ENCODE measurements around the gene YBX1. TPM values are rescaled to one million over a fixed set of nuclear protein-coding genes. Genes with fewer than 3 reads are reported as not detected.

Gene YBX1
- total RNA-seq, 6 experiments from 2014 or later, result 144 to 325 (median 207) TPM

- Histone ChIP-seq H3K4me3 (no peak overlapping the region), H3K9me3 (no peaks in the 10 kb centered on the region), H3K27ac (no peak overlapping the region), H3K36me3 (no peaks in the 10 kb centered on the region), H3K27me3 (no peaks in the 10 kb centered on the region), H3K4me1 (no peaks in the 10 kb centered on the region)
- TF ChIP-seq CTCF (IDR thresholded peaks at IDR 0.05) (peak in 1 of 4 donors; percentile 11), POLR2A (IDR thresholded peaks at IDR 0.05) (no peak)
- ATAC-seq (peak in 1 of 4 donors; percentile 43), DNase-seq (no peak)
- 69% methylated on average over 4 of the region's 4 CpGs for WGBS (ENCODE audit: insufficient coverage, low coverage, low lambda C conversion rate, missing lambda C conversion rate)
- intact Hi-C loops (cut with DNase I), result no loop called here
Measured at GRCh38 chr1:42730988-42731387, 48.8 kb downstream of the YBX1 start.

- 56% methylated on average over 3 of the region's 3 CpGs for WGBS (ENCODE audit: insufficient coverage, low coverage, low lambda C conversion rate, missing lambda C conversion rate)
- intact Hi-C loops (cut with DNase I), result no loop called here
- no peaks in the 10 kb centered on the region for H3K4me1 ChIP-seq
- TF ChIP-seq CTCF (IDR thresholded peaks at IDR 0.05), result no peak
- no peak for TF ChIP-seq POLR2A (IDR thresholded peaks at IDR 0.05)
- no peaks in the 10 kb centered on the region for H3K27me3 ChIP-seq
- ATAC-seq, result no peak
- H3K27ac ChIP-seq, result no peak overlapping the region
- H3K4me3 ChIP-seq, result no peak overlapping the region
- no peaks in the 10 kb centered on the region for H3K9me3 ChIP-seq
- no peak for DNase-seq
- H3K36me3 ChIP-seq, result no peaks in the 10 kb centered on the region
Measured at GRCh38 chr1:42731585-42731984, 49.4 kb downstream of the YBX1 start.

DNA sequence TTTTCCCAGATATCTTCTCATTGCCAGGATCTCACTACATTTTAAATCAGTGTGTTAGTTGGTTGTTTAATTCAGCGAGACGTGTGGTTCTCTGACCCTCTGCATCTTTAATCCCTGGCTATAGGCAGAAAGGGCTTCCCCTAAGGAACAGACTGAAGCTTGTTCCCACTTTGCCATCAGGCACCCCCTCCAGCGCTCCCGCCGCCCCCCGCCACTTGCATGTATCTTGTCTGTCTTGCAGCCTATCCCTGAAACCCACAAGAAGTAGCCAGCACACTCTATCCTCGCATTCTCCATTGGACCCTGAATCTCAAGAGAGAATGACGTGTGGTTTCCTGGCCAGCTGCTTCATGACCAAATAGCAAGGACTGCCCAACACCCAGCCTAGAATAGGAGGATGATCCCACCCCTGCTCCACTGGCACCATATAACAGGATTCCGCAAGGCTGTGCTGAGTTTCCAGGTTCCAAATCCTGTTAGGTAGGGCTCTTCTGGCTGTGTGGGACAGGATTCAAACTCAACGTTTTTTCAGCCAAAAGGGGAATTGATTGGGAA, 50.0 kb downstream of the YBX1 start:
- H3K36me3 ChIP-seq, result no peaks in the 10 kb centered on the region
- ATAC-seq (no peak), DNase-seq (peak in 1 of 3 donors; percentile 16)
- intact Hi-C loops (cut with DNase I), result no loop called here
- no peaks in the 10 kb centered on the region for H3K9me3 ChIP-seq
- H3K4me1 ChIP-seq, result peaks cover 0 to 3% (median 0%) of the 10 kb centered on the region in 4 donors
- no peak overlapping the region for H3K4me3 ChIP-seq
- WGBS (ENCODE audit: insufficient coverage, low coverage, low lambda C conversion rate, missing lambda C conversion rate), result 75% methylated on average over 10 of the region's 10 CpGs
- no peaks in the 10 kb centered on the region for H3K27me3 ChIP-seq
- no peak overlapping the region for H3K27ac ChIP-seq
- no peak for TF ChIP-seq CTCF (IDR thresholded peaks at IDR 0.05)
- no peak for TF ChIP-seq POLR2A (IDR thresholded peaks at IDR 0.05)

DNA sequence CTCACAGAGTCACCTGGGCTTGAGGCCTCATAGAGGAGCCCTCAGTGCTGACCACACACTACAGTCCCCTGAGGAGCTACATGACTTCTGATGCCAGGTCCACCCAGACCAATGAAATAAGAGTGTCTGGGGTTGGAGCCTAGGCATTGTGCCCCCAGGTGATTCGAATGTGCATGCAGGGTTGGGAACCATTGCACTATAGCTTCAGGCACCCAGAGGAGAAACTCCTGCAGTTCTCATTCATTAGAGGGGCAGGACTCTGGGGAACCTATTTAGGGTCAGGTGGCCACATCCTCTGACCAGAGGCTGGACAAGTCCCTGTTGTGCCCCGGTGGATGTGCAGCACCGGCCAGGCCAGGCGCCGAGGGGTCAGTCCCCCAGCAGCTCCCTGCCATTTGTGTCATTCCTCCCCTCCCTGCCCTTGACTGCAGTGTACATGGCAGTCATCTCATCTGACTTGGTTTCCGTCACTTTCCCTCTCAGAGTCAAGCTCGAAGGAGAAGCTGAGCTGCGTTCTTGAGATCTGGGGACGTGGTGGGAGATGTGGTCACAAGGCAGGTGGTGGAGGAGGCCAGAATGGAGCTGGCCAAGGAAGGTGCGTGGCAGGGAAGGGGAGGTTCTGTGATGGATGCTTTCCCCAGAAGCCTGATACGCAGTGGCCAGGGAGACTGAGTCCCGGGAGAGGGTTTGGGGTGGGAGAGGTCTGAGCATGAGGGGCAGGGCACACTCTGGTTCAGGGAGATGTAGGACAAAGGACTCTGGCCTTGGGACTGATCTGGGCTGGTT, 51.4 kb downstream of the YBX1 start:
- intact Hi-C loops (cut with DNase I), result no loop called here
- no peak overlapping the region for H3K4me3 ChIP-seq
- TF ChIP-seq CTCF (IDR thresholded peaks at IDR 0.05) (no peak), POLR2A (IDR thresholded peaks at IDR 0.05) (no peak)
- no peaks in the 10 kb centered on the region for H3K9me3 ChIP-seq
- 88% methylated on average over 7 of the region's 12 CpGs for WGBS (ENCODE audit: insufficient coverage, low coverage, low lambda C conversion rate, missing lambda C conversion rate)
- H3K4me1 ChIP-seq, result peaks cover 0 to 7% (median 0%) of the 10 kb centered on the region in 4 donors
- H3K36me3 ChIP-seq, result no peaks in the 10 kb centered on the region
- no peak overlapping the region for H3K27ac ChIP-seq
- ATAC-seq, result no peak
- H3K27me3 ChIP-seq, result no peaks in the 10 kb centered on the region
- DNase-seq, result no peak

Data from right lobe of liver (tissue), 6 donors.